ENCODE measurements around the gene YKT6. TPM values are rescaled to one million over a fixed set of nuclear protein-coding genes. Genes with fewer than 3 reads are reported as not detected.

Gene YKT6
- total and polyA plus RNA-seq, 2 donors (not counting 3 experiments of a cell fraction or from before 2014, with no cell fraction given) = 117 to 120 TPM

GRCh38 chr7:44220358-44221112, 19.8 kb downstream of the YKT6 start:
- dilution Hi-C loops (cut with MboI; ENCODE audit: extremely low pct_ligation_motif_present, low sequenced_read_pairs) = no loop called here
- CTCF ChIA-PET = interaction anchor here (0.9 kb wide), 1 partner anchor 24 kb away, joined by 3 read pairs; no protein-coding TSS in a partner anchor

More at GRCh38 chr7:44220358-44221112, 19.8 kb downstream of the YKT6 start:
- no peak overlapping the region for H2AFZ ChIP-seq (ENCODE audit: low read depth, low read length)
- no peaks in the 10 kb centered on the region for H4K20me1 ChIP-seq (replicated peaks; ENCODE audit: control insufficient read depth, extremely low read depth, insufficient read depth, low read length)
- no peak overlapping the region for H3K4me3 ChIP-seq (replicated peaks in 1 of 3; ENCODE audit: insufficient read depth in 1 of 3, low read depth in 1 of 3, low read length in 3 of 3)
- DNase-seq (ENCODE audit: low read depth, low spot score) (no peak), FAIRE-seq (no peak)
- no peaks in the 10 kb centered on the region for H3K4me1 ChIP-seq (ENCODE audit: control insufficient read depth, extremely low read depth, insufficient read depth, low read length)
- no peak overlapping the region for H3K27ac ChIP-seq (ENCODE audit: insufficient read depth, low read depth, low read length)
- no peak overlapping the region for H3K4me2 ChIP-seq (ENCODE audit: insufficient read depth, low read length)
- H3K9ac ChIP-seq (replicated peaks; ENCODE audit: extremely low read depth, insufficient read depth, low read length) = no peak overlapping the region
- no peaks in the 10 kb centered on the region for H3K36me3 ChIP-seq (ENCODE audit: control insufficient read depth in 2 of 2, extremely low read depth in 1 of 2, insufficient read depth in 2 of 2, low read length in 2 of 2)
- no peaks in the 10 kb centered on the region for H3K9me1 ChIP-seq (replicated peaks; ENCODE audit: control insufficient read depth, extremely low read depth, insufficient read depth, low read length)
- no peaks in the 10 kb centered on the region for H3K27me3 ChIP-seq (ENCODE audit: control insufficient read depth in 2 of 2, insufficient read depth in 2 of 2, low read length in 2 of 2)
- TF ChIP-seq POLR2A (IDR thresholded peaks at IDR 0.05; ENCODE audit: low read depth, low read length) (no peak), FOS (IDR thresholded peaks at IDR 0.05; ENCODE audit: borderline replicate concordance, insufficient read depth, low read length) (no peak), GATA2 (IDR thresholded peaks at IDR 0.05; ENCODE audit: insufficient read depth, insufficient read length, low read depth, low read length) (no peak), JUN (IDR thresholded peaks at IDR 0.05; ENCODE audit: borderline replicate concordance, insufficient read depth, insufficient read length, low read depth) (no peak), POLR2AphosphoS5 (IDR thresholded peaks at IDR 0.05; ENCODE audit: insufficient read depth, low read depth, low read length) (no peak), EZH2 (IDR thresholded peaks at IDR 0.05; ENCODE audit: borderline replicate concordance, low read depth, low read length, severe bottlenecking) (no peak), MYC (IDR thresholded peaks at IDR 0.05; ENCODE audit: low read depth, low read length) (no peak)
- TF ChIP-seq, protein P1, sequence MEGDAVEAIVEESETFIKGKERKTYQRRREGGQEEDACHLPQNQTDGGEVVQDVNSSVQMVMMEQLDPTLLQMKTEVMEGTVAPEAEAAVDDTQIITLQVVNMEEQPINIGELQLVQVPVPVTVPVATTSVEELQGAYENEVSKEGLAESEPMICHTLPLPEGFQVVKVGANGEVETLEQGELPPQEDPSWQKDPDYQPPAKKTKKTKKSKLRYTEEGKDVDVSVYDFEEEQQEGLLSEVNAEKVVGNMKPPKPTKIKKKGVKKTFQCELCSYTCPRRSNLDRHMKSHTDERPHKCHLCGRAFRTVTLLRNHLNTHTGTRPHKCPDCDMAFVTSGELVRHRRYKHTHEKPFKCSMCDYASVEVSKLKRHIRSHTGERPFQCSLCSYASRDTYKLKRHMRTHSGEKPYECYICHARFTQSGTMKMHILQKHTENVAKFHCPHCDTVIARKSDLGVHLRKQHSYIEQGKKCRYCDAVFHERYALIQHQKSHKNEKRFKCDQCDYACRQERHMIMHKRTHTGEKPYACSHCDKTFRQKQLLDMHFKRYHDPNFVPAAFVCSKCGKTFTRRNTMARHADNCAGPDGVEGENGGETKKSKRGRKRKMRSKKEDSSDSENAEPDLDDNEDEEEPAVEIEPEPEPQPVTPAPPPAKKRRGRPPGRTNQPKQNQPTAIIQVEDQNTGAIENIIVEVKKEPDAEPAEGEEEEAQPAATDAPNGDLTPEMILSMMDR (IDR thresholded peaks at IDR 0.05; ENCODE audit: extremely low read depth in 1 of 2, insufficient read depth in 1 of 2, low read depth in 1 of 2, low read length in 2 of 2) = no peak
- no peaks in the 10 kb centered on the region for H3K79me2 ChIP-seq (ENCODE audit: control insufficient read depth, insufficient read depth, low read length)
- POLR2A ChIA-PET = no interaction called here
- H3K9me3 ChIP-seq (replicated peaks; ENCODE audit: control insufficient read depth, insufficient read depth, low read length) = no peaks in the 10 kb centered on the region
- intact Hi-C loops (cut with micrococcal nuclease) = no loop called here
- BruUV-seq (replicated peaks) = no TSS peak

All from endothelial cell of umbilical vein (primary cell).